Omental fat pad (tissue), 4 donors: ENCODE results near the gene EFS. TPM values are rescaled to one million over a fixed set of nuclear protein-coding genes. Genes with fewer than 3 reads are reported as not detected.
"Not testable (repeated sequence)": the region's sequence is repeated elsewhere in the genome, so short reads cannot be mapped to it uniquely, and the experiment has no call there.

Source experiments
- ATAC-seq: fragments of 150-250 bp; one replicate; pipeline ENCODE4 v1.9.1; 2016; ENCODE audit warnings: mild to moderate bottlenecking, moderate library complexity; ENCODE audit not compliant: low FRiP score
- DNase-seq: peaks from one replicate; pipeline ENCODE4 v3.0.0-alpha.2; 2019; ENCODE audit warnings: low spot score
- CTCF ChIP-seq, 3 donors: fragments of 450-650 bp; IDR thresholded peaks; one replicate each; pipeline ENCODE4 v1.5.1; 2016 to 2017; ENCODE audit warnings: antibody characterized with exemption in 3 of 3, mild to moderate bottlenecking in 3 of 3, moderate library complexity in 2 of 3
- total RNA-seq, 4 donors: library from RNA; depleted of rRNA; stranded (reverse); fragments of >200 nt; gene quantifications; one replicate each; pipeline ENCODE4 v1.1.0, GENCODE V29; 2016

EFS gene
- total RNA-seq, 4 donors from 2014 or later, result 3.0 to 15.8 (median 7.1) TPM

GRCh38 chr14:23404331-23404900 is 39.4 kb upstream of the EFS start:
- ATAC-seq (no peak), DNase-seq (no peak)
- no peak for TF ChIP-seq CTCF (IDR thresholded peaks at IDR 0.05)

GRCh38 chr14:23403908-23404307 is 38.9 kb upstream of the EFS start:
- no peak for DNase-seq
- ATAC-seq, result no peak
- TF ChIP-seq CTCF (IDR thresholded peaks at IDR 0.05), result no peak

- TF ChIP-seq CTCF (IDR thresholded peaks at IDR 0.05), result no peak
- DNase-seq (no peak), ATAC-seq (no peak)
Measured at GRCh38 chr14:23403139-23403438, 38.1 kb upstream of the EFS start.

GRCh38 chr14:23402296-23403138 is 37.5 kb upstream of the EFS start:
- ATAC-seq, result no peak
- no peak for DNase-seq
- no peak for TF ChIP-seq CTCF (IDR thresholded peaks at IDR 0.05)

GRCh38 chr14:23401291-23401690 is 36.3 kb upstream of the EFS start:
- ATAC-seq (no peak), DNase-seq (no peak)
- TF ChIP-seq CTCF (IDR thresholded peaks at IDR 0.05), result no peak

GRCh38 chr14:23400496-23401149 is 35.7 kb upstream of the EFS start:
- ATAC-seq, result peak; percentile 15
- DNase-seq, result not testable (repeated sequence)

GRCh38 chr14:23399591-23399990 is 34.6 kb upstream of the EFS start:
- TF ChIP-seq CTCF (IDR thresholded peaks at IDR 0.05), result no peak
- DNase-seq (no peak), ATAC-seq (no peak)
